Calu3 (cell line): ENCODE data around the gene GALNT5. TPM values are rescaled to one million over a fixed set of nuclear protein-coding genes. Genes with fewer than 3 reads are reported as not detected.
A peak's percentile ranks its signal among the peaks of the same experiment; 100 is the strongest.

Experiments used
- BruUV-seq: library from RNA; stranded (reverse); fragments of 400-500 nt; replicated peaks from 2 replicates; lab custom pipeline; 2021; lab: Mats Ljungman, UMichigan
- CTCF ChIA-PET: fragments of 300-600 bp; sonication (Branson Sonifier 250); formaldehyde crosslinking; loops from one replicate; lab custom pipeline; 2022; ENCODE audit warnings: antibody characterized with exemption; lab: Charles Lee
- DNase-seq: peaks from one replicate; pipeline ENCODE4 v3.0.0; 2022
- H3K27ac Mint-ChIP-seq: one replicate; pipeline ENCODE4 v1.8.0; 2022; ENCODE audit warnings: mixed read lengths; ENCODE audit not compliant: unreplicated experiment
- H3K27me3 Mint-ChIP-seq: one replicate; pipeline ENCODE4 v1.8.0; 2022; ENCODE audit warnings: mixed read lengths; ENCODE audit not compliant: unreplicated experiment
- H3K36me3 Mint-ChIP-seq: one replicate; pipeline ENCODE4 v1.8.0; 2022; ENCODE audit warnings: mild to moderate bottlenecking, moderate library complexity, mixed read lengths; ENCODE audit not compliant: insufficient read depth, unreplicated experiment
- H3K4me1 Mint-ChIP-seq: one replicate; pipeline ENCODE4 v1.8.0; 2022; ENCODE audit warnings: mild to moderate bottlenecking, low read depth, mixed read lengths; ENCODE audit not compliant: unreplicated experiment
- H3K4me3 Mint-ChIP-seq: one replicate; pipeline ENCODE4 v1.8.0; 2022; ENCODE audit warnings: mild to moderate bottlenecking, low read depth, moderate library complexity, mixed read lengths; ENCODE audit not compliant: unreplicated experiment
- H3K9me3 Mint-ChIP-seq: one replicate; pipeline ENCODE4 v1.8.0; 2022; ENCODE audit warnings: low read depth, mixed read lengths; ENCODE audit not compliant: unreplicated experiment
- CTCF ChIP-seq: fragments of 200-600 bp; IDR thresholded peaks from one replicate; pipeline ENCODE4 v1.8.0; 2022; ENCODE audit warnings: antibody characterized with exemption; ENCODE audit not compliant: unreplicated experiment
- intact Hi-C: fragments of 100-400 bp; cut with micrococcal nuclease; formaldehyde crosslinking; loops from one replicate; pipeline ENCODE4 v1.10.0; 2022; ENCODE audit not compliant: unreplicated experiment
- total RNA-seq: library from RNA; stranded (reverse); gene quantifications from 2 replicates; pipeline ENCODE4 v1.2.3, GENCODE V29; 2022

GALNT5 gene
- total RNA-seq, 1 experiment from 2014 or later, result 51.7 TPM

- peak overlapping the region; percentile 95 for H3K4me3 Mint-ChIP-seq
- H3K9me3 Mint-ChIP-seq, result no peaks in the 10 kb centered on the region
- H3K27me3 Mint-ChIP-seq, result no peaks in the 10 kb centered on the region
- peak; percentile 57 for DNase-seq
- peak overlapping the region; percentile 91 for H3K27ac Mint-ChIP-seq
- peaks cover 74% of the 10 kb centered on the region for H3K4me1 Mint-ChIP-seq
- intact Hi-C loops, result no loop called here
- TF ChIP-seq CTCF, result no peak
- peaks cover 37% of the 10 kb centered on the region for H3K36me3 Mint-ChIP-seq
- no TSS peak for BruUV-seq
- CTCF ChIA-PET, result interaction anchor here (0.9 to 1.5 kb wide), 3 partner anchors 15 to 75 kb away, joined by 3 to 6 read pairs (median 3); no protein-coding TSS in a partner anchor
These were observed 3.8 kb downstream of the GALNT5 start for GRCh38 chr2:157261199-157261782.

- no peak for DNase-seq
- Mint-ChIP-seq H3K4me1 (peaks cover 84% of the 10 kb centered on the region), H3K36me3 (peaks cover 36% of the 10 kb centered on the region), H3K27ac (peak overlapping the region; percentile 91), H3K9me3 (no peaks in the 10 kb centered on the region), H3K4me3 (no peak overlapping the region), H3K27me3 (no peaks in the 10 kb centered on the region)
- CTCF ChIA-PET, result interaction anchor here (0.6 to 0.7 kb wide), 2 partner anchors 19 to 158 kb away, joined by 3 to 7 read pairs; no protein-coding TSS in a partner anchor
- intact Hi-C loops, result no loop called here
- TF ChIP-seq CTCF, result no peak
- no TSS peak for BruUV-seq
These were observed 4.7 kb downstream of the GALNT5 start for GRCh38 chr2:157262248-157262647.

- Mint-ChIP-seq H3K27me3 (no peaks in the 10 kb centered on the region), H3K4me1 (peaks cover 70% of the 10 kb centered on the region), H3K36me3 (peaks cover 17% of the 10 kb centered on the region), H3K9me3 (no peaks in the 10 kb centered on the region), H3K4me3 (no peak overlapping the region), H3K27ac (peak overlapping the region; percentile 52)
- intact Hi-C loops, result no loop called here
- DNase-seq, result no peak
- BruUV-seq, result no TSS peak
- CTCF ChIA-PET, result interaction anchor here (0.9 kb wide), 1 partner anchor 17 kb away, joined by 3 read pairs; no protein-coding TSS in a partner anchor
- TF ChIP-seq CTCF, result no peak
These were observed 6.6 kb downstream of the GALNT5 start for GRCh38 chr2:157264099-157264498.

- BruUV-seq, result no TSS peak
- DNase-seq, result no peak
- CTCF ChIA-PET, result no interaction called here
- Mint-ChIP-seq H3K4me1 (peaks cover 54% of the 10 kb centered on the region), H3K4me3 (no peak overlapping the region), H3K27ac (no peak overlapping the region), H3K36me3 (peaks cover 15% of the 10 kb centered on the region), H3K9me3 (no peaks in the 10 kb centered on the region), H3K27me3 (no peaks in the 10 kb centered on the region)
- intact Hi-C loops, result no loop called here
- no peak for TF ChIP-seq CTCF
These were observed 8.3 kb downstream of the GALNT5 start for GRCh38 chr2:157265825-157266224.
